Vagina (tissue), 2 donors: Measurements from ENCODE around the gene N4BP2. TPM values are rescaled to one million over a fixed set of nuclear protein-coding genes. Genes with fewer than 3 reads are reported as not detected.
A peak's percentile ranks its signal among the peaks of the same experiment; 100 is the strongest.

Experiments
- DNase-seq, 2 donors: peaks; one replicate each; pipeline ENCODE4 v3.0.0-alpha.2; 2017; ENCODE audit errors: extremely low spot score in 2 of 2
- H3K27ac ChIP-seq: fragments of 200-600 bp; sonication (generic); one replicate; pipeline ENCODE4 v1.5.1; 2019
- H3K27me3 ChIP-seq: fragments of 200-600 bp; sonication (generic); one replicate; pipeline ENCODE4 v1.5.1; 2019
- H3K36me3 ChIP-seq, 2 donors: fragments of 200-600 bp; sonication (generic); one replicate each; pipeline ENCODE4 v1.5.1; 2017 to 2019
- H3K4me1 ChIP-seq: fragments of 200-600 bp; sonication (generic); one replicate; pipeline ENCODE4 v1.5.1; 2019
- H3K4me3 ChIP-seq, 2 donors: fragments of 200-600 bp; sonication (generic); 1 replicate in 1 of 2; 2 replicates in 1 of 2; pipeline ENCODE4 v1.5.1; 2016 to 2019
- H3K9me3 ChIP-seq: fragments of 200-600 bp; sonication (generic); one replicate; pipeline ENCODE4 v1.5.1; 2019
- POLR2A ChIP-seq, 2 donors: fragments of 450-650 bp; IDR thresholded peaks; one replicate each; pipeline ENCODE4 v1.6.1; 2017; ENCODE audit warnings: antibody characterized with exemption in 2 of 2, mild to moderate bottlenecking in 2 of 2, moderate library complexity in 2 of 2
- POLR2AphosphoS5 ChIP-seq, 2 donors: sonication (generic); formaldehyde crosslinking; IDR thresholded peaks; one replicate each; pipeline ENCODE4 v1.9.0; 2017; ENCODE audit warnings: antibody characterized with exemption in 2 of 2, mild to moderate bottlenecking in 2 of 2, low read depth in 1 of 2; ENCODE audit not compliant: insufficient read depth in 1 of 2
- intact Hi-C: fragments of 100-400 bp; cut with DNase I; formaldehyde crosslinking; loops from one replicate; pipeline ENCODE4 v1.15.1; 2023
- total RNA-seq: library from RNA; depleted of rRNA; stranded (reverse); fragments of >200 nt; gene quantifications from one replicate; pipeline ENCODE4 v1.2.3, GENCODE V29; 2016
- TF ChIP-seq, protein P1 (sequence below), 3 experiments: fragments of 450-650 bp in 2 of 3; fragments of 200-600 bp in 1 of 3; sonication (generic) in 1 of 3; IDR thresholded peaks; one replicate each; pipeline ENCODE4 v1.5.1; 2017 to 2019; ENCODE audit warnings: antibody characterized with exemption in 3 of 3, mild to moderate bottlenecking in 2 of 3, moderate library complexity in 2 of 3

The N4BP2 gene
- total RNA-seq, 1 donor from 2014 or later, result 7.4 TPM

GRCh38 chr4:40195182-40196177 lies 138.8 kb downstream of the N4BP2 start:
- H3K9me3 ChIP-seq, result no peaks in the 10 kb centered on the region
- no peak overlapping the region for H3K27ac ChIP-seq
- intact Hi-C loops, result no loop called here
- no peak overlapping the region for H3K4me3 ChIP-seq
- H3K36me3 ChIP-seq, result no peaks in the 10 kb centered on the region
- TF ChIP-seq, protein P1, sequence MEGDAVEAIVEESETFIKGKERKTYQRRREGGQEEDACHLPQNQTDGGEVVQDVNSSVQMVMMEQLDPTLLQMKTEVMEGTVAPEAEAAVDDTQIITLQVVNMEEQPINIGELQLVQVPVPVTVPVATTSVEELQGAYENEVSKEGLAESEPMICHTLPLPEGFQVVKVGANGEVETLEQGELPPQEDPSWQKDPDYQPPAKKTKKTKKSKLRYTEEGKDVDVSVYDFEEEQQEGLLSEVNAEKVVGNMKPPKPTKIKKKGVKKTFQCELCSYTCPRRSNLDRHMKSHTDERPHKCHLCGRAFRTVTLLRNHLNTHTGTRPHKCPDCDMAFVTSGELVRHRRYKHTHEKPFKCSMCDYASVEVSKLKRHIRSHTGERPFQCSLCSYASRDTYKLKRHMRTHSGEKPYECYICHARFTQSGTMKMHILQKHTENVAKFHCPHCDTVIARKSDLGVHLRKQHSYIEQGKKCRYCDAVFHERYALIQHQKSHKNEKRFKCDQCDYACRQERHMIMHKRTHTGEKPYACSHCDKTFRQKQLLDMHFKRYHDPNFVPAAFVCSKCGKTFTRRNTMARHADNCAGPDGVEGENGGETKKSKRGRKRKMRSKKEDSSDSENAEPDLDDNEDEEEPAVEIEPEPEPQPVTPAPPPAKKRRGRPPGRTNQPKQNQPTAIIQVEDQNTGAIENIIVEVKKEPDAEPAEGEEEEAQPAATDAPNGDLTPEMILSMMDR (IDR thresholded peaks at IDR 0.05), result no peak
- TF ChIP-seq POLR2A (IDR thresholded peaks at IDR 0.05) (no peak), POLR2AphosphoS5 (IDR thresholded peaks at IDR 0.05; ENCODE audit: insufficient read depth in 1 of 2, low read depth in 1 of 2) (no peak)
- no peaks in the 10 kb centered on the region for H3K27me3 ChIP-seq
- H3K4me1 ChIP-seq, result no peaks in the 10 kb centered on the region
- peak in 1 of 2 donors; percentile 52 for DNase-seq

GRCh38 chr4:40196272-40196671 lies 139.6 kb downstream of the N4BP2 start:
- Histone ChIP-seq H3K27ac (no peak overlapping the region), H3K9me3 (no peaks in the 10 kb centered on the region), H3K36me3 (no peaks in the 10 kb centered on the region), H3K4me1 (no peaks in the 10 kb centered on the region), H3K27me3 (no peaks in the 10 kb centered on the region), H3K4me3 (peak overlapping the region in 1 of 2 donors; percentile 32)
- TF ChIP-seq POLR2A (IDR thresholded peaks at IDR 0.05), result no peak
- TF ChIP-seq, protein P1 (IDR thresholded peaks at IDR 0.05), result no peak
- intact Hi-C loops, result no loop called here
- DNase-seq, result peak in 1 of 2 donors; percentile 16

DNA sequence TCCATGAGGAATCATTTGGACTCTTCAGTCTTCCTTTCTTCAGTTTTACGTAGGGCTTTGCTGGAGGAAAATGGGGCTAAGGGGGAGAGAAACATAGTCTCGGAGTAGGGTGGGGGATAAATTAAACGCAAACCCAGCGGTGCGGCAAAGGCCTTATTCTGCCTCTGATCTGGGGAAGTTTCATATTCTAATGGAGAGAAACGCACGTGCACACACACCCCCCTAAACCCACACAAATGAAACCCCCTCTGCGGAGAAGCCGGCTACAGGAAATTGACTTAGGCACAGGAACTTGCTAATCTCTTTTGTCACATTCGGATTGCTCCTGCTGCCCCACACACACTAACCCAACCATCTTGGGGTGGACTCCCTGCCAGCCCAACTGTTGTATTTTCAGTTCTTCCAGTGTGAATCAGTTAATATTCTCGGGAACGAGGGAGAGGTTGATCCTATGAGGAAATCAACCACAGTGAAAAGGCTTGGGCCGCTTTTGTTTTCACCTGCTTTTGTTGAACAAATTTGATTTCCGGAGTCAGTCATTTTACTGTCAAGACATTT lies 140.2 kb downstream of the N4BP2 start, which contains the start of gene RHOH:
TSS of gene RHOH (plus strand) at position 308 of the 558 bp plus-strand sequence. CDS start 46,356 bp downstream, outside the sequence.
- peak in 1 of 2 donors; percentile 71 for DNase-seq
- intact Hi-C loops, result no loop called here
- H3K4me3 ChIP-seq, result peak within 1 kb of the TSS in 1 of 2 donors; percentile 32

DNA sequence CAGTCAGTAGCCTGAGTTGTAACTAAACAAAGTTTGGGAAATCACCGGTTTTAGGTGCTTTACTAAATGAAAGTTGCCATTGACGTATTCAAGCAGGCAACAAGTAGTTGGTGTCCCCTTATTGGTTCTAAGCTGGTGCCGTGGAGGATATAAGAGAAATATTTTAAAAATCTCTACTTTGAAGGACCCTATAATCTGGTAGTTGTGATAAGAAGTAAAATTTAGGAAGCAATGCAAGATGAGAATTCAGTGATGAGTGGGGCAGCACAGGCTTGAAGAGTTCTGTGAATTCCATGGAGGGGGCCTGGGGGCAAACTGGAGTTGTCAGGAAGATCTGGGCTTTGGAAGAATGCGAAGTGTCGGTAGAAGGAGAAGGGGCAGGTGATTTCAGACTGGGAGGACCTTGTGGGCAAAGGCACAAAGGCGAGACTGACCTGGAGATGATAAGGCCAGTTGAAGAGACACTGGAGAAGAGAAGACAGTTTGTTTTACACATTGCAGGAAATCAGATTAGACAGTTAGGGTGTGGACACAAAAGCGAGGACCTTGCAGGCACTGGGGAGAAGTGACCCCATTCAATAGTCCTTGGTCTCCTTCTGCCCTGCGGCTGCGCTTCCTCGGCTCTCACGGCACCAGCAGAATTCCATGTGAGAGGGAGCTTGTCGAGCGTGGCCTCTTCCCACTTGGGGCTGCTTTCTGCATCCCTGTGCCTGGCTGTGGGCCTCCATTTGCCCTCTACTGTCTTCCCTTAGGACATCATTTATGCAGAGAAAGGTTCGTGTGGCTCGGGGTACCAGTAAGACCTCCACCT lies 141.4 kb downstream of the N4BP2 start:
- Histone ChIP-seq H3K27ac (peak overlapping the region; percentile 42), H3K4me3 (peak overlapping the region in 1 of 2 donors; percentile 32), H3K27me3 (no peaks in the 10 kb centered on the region), H3K36me3 (no peaks in the 10 kb centered on the region), H3K4me1 (no peaks in the 10 kb centered on the region), H3K9me3 (no peaks in the 10 kb centered on the region)
- peak in 1 of 2 donors; percentile 60 for DNase-seq
- TF ChIP-seq POLR2A (IDR thresholded peaks at IDR 0.05) (no peak), POLR2AphosphoS5 (IDR thresholded peaks at IDR 0.05; ENCODE audit: insufficient read depth in 1 of 2, low read depth in 1 of 2) (no peak)
- TF ChIP-seq, protein P1 (IDR thresholded peaks at IDR 0.05), result no peak
- intact Hi-C loops, result no loop called here

More for the DNA sequence above, 140.2 kb downstream of the N4BP2 start, which contains the start of gene RHOH:
- TF ChIP-seq POLR2AphosphoS5 (IDR thresholded peaks at IDR 0.05; ENCODE audit: insufficient read depth in 1 of 2, low read depth in 1 of 2) (no peak), POLR2A (IDR thresholded peaks at IDR 0.05) (no peak)
- TF ChIP-seq, protein P1 (IDR thresholded peaks at IDR 0.05), result no peak
- Histone ChIP-seq H3K9me3 (no peaks in the 10 kb centered on the region), H3K27ac (peak within 1 kb of the TSS; percentile 42), H3K4me1 (no peaks in the 10 kb centered on the region), H3K36me3 (no peaks in the 10 kb centered on the region), H3K27me3 (no peaks in the 10 kb centered on the region)
